ENCODE data around the gene GP2. TPM values are rescaled to one million over a fixed set of nuclear protein-coding genes. Genes with fewer than 3 reads are reported as not detected.

The GP2 gene
- total RNA-seq (10 to 100 TPM in 1 of 2 donors, not detected in 1; 11.9 TPM), polyA plus RNA-seq (under 1 TPM; 0.08 to 0.88 TPM)
- long read RNA-seq, donor 1: 0 reads
- long read RNA-seq, donor 2: 0 reads
- long read RNA-seq, donor 3: 0 reads
- long read RNA-seq, donor 4: 0 reads
- long read RNA-seq, donor 5: 0 reads

DNA sequence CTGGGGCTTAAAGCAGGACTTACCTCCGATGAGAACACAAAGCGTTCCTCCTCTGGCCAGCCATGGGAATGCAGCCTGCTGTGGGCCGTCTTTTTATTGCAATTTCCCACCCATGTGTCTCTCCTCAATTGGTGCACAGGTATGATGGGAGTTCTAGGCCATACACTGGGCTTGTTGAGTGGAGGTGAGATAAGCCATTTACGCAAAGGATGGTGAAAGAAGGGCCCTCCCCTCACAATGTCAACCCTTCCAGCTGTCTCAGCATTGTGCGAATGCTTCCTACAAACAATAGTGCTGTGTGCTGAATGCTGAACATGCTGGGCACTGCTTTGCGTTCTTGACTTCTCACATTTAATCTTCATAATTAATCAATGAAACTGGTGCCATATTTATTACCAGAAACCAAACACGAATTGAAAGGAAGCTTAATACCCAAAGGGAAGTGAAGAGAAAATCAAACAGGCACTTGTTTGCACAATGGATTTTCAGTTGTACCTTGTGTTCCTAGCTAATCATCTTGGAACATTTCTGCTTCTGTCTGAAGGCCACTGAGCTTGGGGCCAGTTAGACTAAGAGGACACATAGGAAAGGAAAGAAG, at the start of gene GP2:
TSS of gene GP2 (minus strand) at position 70 of the 598 bp plus-strand sequence. CDS start 1,082 bp downstream, outside the sequence.
- WGBS, 2 donors: 81 to 84% methylated on average over 7 of the region's 7 CpGs
- H3K27me3 ChIP-seq (ENCODE audit: control insufficient read depth in 3 of 3, insufficient read depth in 3 of 3, low read length in 2 of 3): peaks cover 0 to 3% (median 0%) of the 10 kb centered on the region in 3 donors
- peaks cover 0 to 5% (median 0%) of the 10 kb centered on the region in 4 donors for H3K9me3 ChIP-seq (ENCODE audit: control insufficient read depth in 4 of 4, insufficient read depth in 3 of 4, low read length in 3 of 4)
- DNase-seq (no peak), ATAC-seq (ENCODE audit: insufficient read depth, low FRiP score) (no peak)
- no peak within 1 kb of the TSS for H3K4me3 ChIP-seq
- H3K4me1 ChIP-seq (ENCODE audit: control insufficient read depth in 5 of 5, insufficient read depth in 5 of 5, low read length in 5 of 5): no peaks in the 10 kb centered on the region
- no peaks in the 10 kb centered on the region for H3K36me3 ChIP-seq (ENCODE audit: control insufficient read depth in 4 of 4, insufficient read depth in 4 of 4, low read length in 4 of 4)
- H3K27ac ChIP-seq (ENCODE audit: low read depth in 1 of 2, low read length in 1 of 2): no peak within 1 kb of the TSS
- no peak within 1 kb of the TSS for H3K9ac ChIP-seq (ENCODE audit: insufficient read depth in 1 of 2, low read length in 2 of 2)
- TF ChIP-seq, protein P1, sequence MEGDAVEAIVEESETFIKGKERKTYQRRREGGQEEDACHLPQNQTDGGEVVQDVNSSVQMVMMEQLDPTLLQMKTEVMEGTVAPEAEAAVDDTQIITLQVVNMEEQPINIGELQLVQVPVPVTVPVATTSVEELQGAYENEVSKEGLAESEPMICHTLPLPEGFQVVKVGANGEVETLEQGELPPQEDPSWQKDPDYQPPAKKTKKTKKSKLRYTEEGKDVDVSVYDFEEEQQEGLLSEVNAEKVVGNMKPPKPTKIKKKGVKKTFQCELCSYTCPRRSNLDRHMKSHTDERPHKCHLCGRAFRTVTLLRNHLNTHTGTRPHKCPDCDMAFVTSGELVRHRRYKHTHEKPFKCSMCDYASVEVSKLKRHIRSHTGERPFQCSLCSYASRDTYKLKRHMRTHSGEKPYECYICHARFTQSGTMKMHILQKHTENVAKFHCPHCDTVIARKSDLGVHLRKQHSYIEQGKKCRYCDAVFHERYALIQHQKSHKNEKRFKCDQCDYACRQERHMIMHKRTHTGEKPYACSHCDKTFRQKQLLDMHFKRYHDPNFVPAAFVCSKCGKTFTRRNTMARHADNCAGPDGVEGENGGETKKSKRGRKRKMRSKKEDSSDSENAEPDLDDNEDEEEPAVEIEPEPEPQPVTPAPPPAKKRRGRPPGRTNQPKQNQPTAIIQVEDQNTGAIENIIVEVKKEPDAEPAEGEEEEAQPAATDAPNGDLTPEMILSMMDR (IDR thresholded peaks at IDR 0.05; ENCODE audit: control extremely low read depth, extremely low read depth): no peak

DNA sequence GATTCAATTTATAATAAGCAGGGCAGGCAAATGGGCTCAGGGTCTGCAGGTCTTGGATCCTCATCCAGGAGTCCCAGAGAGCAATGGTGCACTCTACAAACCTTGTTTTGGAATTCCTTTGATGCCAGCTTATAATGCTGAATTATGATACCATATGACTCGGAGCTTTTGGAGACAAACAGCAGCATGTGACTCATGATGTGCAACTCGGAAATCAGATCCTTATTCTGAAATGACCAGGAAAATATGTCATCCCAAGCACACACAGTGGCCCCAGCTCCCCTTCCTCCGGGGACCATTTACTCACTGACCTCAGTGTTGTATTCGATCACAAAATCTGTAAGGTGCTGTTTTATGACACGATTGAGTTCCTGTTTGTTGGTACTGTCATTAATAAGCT, 45.4 kb upstream of the GP2 start:
- H3K27ac ChIP-seq (ENCODE audit: low read depth in 1 of 2, low read length in 1 of 2): no peak overlapping the region
- peaks cover 0 to 4% (median 0%) of the 10 kb centered on the region in 3 donors for H3K27me3 ChIP-seq (ENCODE audit: control insufficient read depth in 3 of 3, insufficient read depth in 3 of 3, low read length in 2 of 3)
- WGBS, 2 donors: 84 to 91% methylated on average over 5 of the region's 5 CpGs
- H3K9me3 ChIP-seq (ENCODE audit: control insufficient read depth in 4 of 4, insufficient read depth in 3 of 4, low read length in 3 of 4): no peaks in the 10 kb centered on the region
- no peak overlapping the region for H3K9ac ChIP-seq (ENCODE audit: insufficient read depth in 1 of 2, low read length in 2 of 2)
- no peaks in the 10 kb centered on the region for H3K36me3 ChIP-seq (ENCODE audit: control insufficient read depth in 4 of 4, insufficient read depth in 4 of 4, low read length in 4 of 4)
- no peaks in the 10 kb centered on the region for H3K4me1 ChIP-seq (ENCODE audit: control insufficient read depth in 5 of 5, insufficient read depth in 5 of 5, low read length in 5 of 5)
- ATAC-seq (ENCODE audit: insufficient read depth, low FRiP score) (no peak), DNase-seq (no peak)
- TF ChIP-seq, protein P1 (IDR thresholded peaks at IDR 0.05; ENCODE audit: control extremely low read depth, extremely low read depth): no peak
- H3K4me3 ChIP-seq: no peak overlapping the region

DNA sequence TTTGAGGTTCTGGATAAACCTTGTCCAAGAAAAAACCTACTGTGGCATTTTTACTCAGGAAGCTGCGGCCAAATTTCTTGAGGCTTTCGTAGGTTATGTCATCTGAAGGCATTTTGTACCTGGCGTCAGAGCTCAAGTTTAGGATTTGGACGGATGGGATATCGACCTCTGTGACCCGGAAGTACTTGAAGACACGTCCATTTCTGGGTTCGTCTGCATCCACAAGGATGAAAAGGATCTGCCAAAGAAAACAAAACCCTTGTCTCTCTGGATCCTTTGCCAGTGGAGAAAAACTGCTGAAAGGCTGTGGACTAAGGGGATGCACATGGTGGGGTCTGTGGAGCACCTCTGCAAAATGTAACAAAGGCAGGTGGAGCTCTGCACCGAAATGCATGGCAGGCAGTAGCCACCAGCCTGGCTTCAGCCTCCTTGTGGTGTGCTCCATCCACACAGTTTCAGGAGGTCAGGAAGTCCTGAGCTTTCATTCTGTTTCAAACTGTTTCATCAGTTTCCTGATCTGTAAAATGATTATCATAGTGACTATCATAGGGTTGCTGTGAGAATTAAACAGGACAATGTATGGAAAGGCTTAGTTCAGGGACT, 42.2 kb upstream of the GP2 start:
- Histone ChIP-seq H3K4me3 (no peak overlapping the region), H3K4me1 (ENCODE audit: control insufficient read depth in 5 of 5, insufficient read depth in 5 of 5, low read length in 5 of 5) (no peaks in the 10 kb centered on the region), H3K36me3 (ENCODE audit: control insufficient read depth in 4 of 4, insufficient read depth in 4 of 4, low read length in 4 of 4) (no peaks in the 10 kb centered on the region), H3K27ac (ENCODE audit: low read depth in 1 of 2, low read length in 1 of 2) (no peak overlapping the region), H3K9ac (ENCODE audit: insufficient read depth in 1 of 2, low read length in 2 of 2) (no peak overlapping the region), H3K27me3 (ENCODE audit: control insufficient read depth in 3 of 3, insufficient read depth in 3 of 3, low read length in 2 of 3) (peaks cover 0 to 6% (median 0%) of the 10 kb centered on the region in 3 donors), H3K9me3 (ENCODE audit: control insufficient read depth in 4 of 4, insufficient read depth in 3 of 4, low read length in 3 of 4) (no peaks in the 10 kb centered on the region)
- ATAC-seq (ENCODE audit: insufficient read depth, low FRiP score) (no peak), DNase-seq (no peak)
- TF ChIP-seq, protein P1 (IDR thresholded peaks at IDR 0.05; ENCODE audit: control extremely low read depth, extremely low read depth): no peak
- 72 to 81% methylated on average over 9 of the region's 9 CpGs for WGBS, 2 donors

All from lung (tissue), 16 donors.